ENCODE results near the gene SMIM24.

DNA sequence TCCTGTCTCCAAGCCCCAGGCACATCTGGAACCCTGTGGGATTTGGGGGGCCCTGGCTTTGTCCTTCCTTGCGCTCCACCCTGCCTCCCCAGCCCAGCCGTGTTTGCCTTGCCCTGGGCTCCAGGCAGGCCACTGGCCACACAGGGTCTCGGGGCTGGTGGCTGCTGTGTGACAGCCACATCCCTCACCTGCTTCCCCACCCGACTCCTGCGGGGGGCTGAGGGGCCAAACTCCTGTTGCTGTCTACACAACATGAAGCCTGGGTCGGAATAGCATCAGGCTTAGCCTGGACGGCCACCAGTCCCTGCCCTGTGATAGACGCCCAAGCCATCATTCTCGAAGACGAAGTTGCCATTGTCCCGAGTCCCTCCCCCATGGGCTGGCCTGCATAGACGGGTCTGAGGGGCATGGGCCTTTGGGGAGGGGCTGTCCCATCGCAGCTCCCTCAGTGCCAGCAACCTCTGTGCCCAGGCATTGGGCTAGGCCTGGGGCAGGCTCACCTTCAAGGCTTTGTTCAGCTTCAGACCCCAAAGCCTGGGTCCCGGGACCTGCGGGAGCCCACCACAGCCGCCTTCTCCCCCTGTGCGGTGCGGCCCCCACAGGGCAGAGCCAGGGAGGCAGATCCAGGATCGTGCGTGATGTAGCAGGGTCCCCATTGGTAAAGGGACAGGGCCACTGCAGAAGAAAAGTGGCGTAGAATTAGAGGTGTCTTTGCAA lies 43.2 kb upstream of the SMIM24 start:
- TF ChIP-seq POLR2A (IDR thresholded peaks at IDR 0.05) (no peak), EP300 (IDR thresholded peaks at IDR 0.05; ENCODE audit: low read depth) (no peak), POLR2AphosphoS5 (IDR thresholded peaks at IDR 0.05) (no peak)
- TF ChIP-seq, protein P1, sequence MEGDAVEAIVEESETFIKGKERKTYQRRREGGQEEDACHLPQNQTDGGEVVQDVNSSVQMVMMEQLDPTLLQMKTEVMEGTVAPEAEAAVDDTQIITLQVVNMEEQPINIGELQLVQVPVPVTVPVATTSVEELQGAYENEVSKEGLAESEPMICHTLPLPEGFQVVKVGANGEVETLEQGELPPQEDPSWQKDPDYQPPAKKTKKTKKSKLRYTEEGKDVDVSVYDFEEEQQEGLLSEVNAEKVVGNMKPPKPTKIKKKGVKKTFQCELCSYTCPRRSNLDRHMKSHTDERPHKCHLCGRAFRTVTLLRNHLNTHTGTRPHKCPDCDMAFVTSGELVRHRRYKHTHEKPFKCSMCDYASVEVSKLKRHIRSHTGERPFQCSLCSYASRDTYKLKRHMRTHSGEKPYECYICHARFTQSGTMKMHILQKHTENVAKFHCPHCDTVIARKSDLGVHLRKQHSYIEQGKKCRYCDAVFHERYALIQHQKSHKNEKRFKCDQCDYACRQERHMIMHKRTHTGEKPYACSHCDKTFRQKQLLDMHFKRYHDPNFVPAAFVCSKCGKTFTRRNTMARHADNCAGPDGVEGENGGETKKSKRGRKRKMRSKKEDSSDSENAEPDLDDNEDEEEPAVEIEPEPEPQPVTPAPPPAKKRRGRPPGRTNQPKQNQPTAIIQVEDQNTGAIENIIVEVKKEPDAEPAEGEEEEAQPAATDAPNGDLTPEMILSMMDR (IDR thresholded peaks at IDR 0.05) = no peak

Data from transverse colon (tissue), 4 donors.